Nephron progenitor cell (in vitro differentiated cells): ENCODE measurements around the gene IGSF9B.

ENCODE experiments used
- DNase-seq: peaks from one replicate; pipeline ENCODE4 v3.0.0; 2021
- H3K27ac Mint-ChIP-seq: 2 replicates; pipeline ENCODE4 v1.8.0; 2021; ENCODE audit warnings: mild to moderate bottlenecking, moderate library complexity, mixed read lengths
- H3K27me3 Mint-ChIP-seq: 2 replicates; pipeline ENCODE4 v1.8.0; 2021; ENCODE audit warnings: mild to moderate bottlenecking, low read depth, mixed read lengths; ENCODE audit not compliant: poor library complexity
- H3K36me3 Mint-ChIP-seq: 2 replicates; pipeline ENCODE4 v1.8.0; 2021; ENCODE audit warnings: low read depth, mixed read lengths
- H3K4me1 Mint-ChIP-seq: 2 replicates; pipeline ENCODE4 v1.8.0; 2021; ENCODE audit warnings: mixed read lengths
- H3K4me3 Mint-ChIP-seq: 2 replicates; pipeline ENCODE4 v1.8.0; 2021; ENCODE audit warnings: mild to moderate bottlenecking, moderate library complexity, mixed read lengths
- H3K9me3 Mint-ChIP-seq: 2 replicates; pipeline ENCODE4 v1.8.0; 2021; ENCODE audit warnings: mild to moderate bottlenecking, moderate library complexity, mixed read lengths
- TF ChIP-seq, protein P1 (sequence below): fragments of 200-600 bp; sonication (generic); IDR thresholded peaks from 2 replicates; pipeline ENCODE4 v1.5.0; 2021; ENCODE audit warnings: antibody characterized with exemption

IGSF9B gene

GRCh38 chr11:133903875-133904817 lies 52.6 kb downstream of the IGSF9B start:
- TF ChIP-seq, protein P1, sequence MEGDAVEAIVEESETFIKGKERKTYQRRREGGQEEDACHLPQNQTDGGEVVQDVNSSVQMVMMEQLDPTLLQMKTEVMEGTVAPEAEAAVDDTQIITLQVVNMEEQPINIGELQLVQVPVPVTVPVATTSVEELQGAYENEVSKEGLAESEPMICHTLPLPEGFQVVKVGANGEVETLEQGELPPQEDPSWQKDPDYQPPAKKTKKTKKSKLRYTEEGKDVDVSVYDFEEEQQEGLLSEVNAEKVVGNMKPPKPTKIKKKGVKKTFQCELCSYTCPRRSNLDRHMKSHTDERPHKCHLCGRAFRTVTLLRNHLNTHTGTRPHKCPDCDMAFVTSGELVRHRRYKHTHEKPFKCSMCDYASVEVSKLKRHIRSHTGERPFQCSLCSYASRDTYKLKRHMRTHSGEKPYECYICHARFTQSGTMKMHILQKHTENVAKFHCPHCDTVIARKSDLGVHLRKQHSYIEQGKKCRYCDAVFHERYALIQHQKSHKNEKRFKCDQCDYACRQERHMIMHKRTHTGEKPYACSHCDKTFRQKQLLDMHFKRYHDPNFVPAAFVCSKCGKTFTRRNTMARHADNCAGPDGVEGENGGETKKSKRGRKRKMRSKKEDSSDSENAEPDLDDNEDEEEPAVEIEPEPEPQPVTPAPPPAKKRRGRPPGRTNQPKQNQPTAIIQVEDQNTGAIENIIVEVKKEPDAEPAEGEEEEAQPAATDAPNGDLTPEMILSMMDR = no peak
- DNase-seq = no peak
- Mint-ChIP-seq H3K4me3 (no peak overlapping the region), H3K27me3 (peaks cover 2% of the 10 kb centered on the region), H3K36me3 (no peaks in the 10 kb centered on the region), H3K9me3 (no peaks in the 10 kb centered on the region), H3K27ac (no peak overlapping the region), H3K4me1 (peaks cover 14% of the 10 kb centered on the region)

DNA sequence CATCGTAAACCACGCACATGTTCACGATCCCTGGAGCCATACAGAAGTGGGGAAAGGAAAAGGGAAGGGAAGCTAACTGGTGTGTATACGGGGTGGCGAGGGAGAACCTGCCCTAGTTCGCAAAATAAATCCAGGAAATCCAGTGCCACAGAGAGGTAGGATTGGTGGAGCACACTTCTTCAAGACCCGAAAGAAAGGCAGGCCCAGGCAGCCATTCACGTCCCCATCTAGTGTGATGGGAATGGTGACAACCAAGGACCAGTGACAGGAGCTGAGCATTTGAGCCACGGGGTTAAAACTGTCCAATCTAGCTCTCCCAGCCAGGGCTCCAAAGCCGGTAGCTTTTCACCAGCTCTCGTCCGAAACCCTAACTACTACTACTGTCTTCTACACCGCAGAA lies 53.7 kb downstream of the IGSF9B start:
- Mint-ChIP-seq H3K4me1 (peaks cover 24% of the 10 kb centered on the region), H3K36me3 (no peaks in the 10 kb centered on the region), H3K27ac (no peak overlapping the region)

DNA sequence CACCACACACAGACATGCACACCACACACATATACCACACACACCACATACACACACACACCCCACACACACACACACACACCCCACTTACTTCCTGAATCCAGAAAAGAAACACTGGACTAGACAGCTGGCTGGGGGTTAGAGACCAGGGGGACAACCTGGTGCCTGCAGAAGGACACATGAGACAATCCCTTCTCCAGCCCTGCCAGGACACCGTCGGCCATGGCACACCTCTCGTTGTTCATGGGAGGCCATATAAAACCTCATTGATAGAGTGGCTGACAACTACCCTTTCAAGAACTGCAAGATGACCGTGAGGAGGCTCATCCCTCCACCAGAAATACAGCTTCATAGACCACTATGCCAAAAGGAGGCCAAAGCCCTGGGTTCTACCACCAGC lies 54.3 kb downstream of the IGSF9B start:
- Mint-ChIP-seq H3K27me3 (peaks cover 2% of the 10 kb centered on the region), H3K36me3 (no peaks in the 10 kb centered on the region), H3K4me1 (peaks cover 27% of the 10 kb centered on the region), H3K4me3 (no peak overlapping the region), H3K27ac (no peak overlapping the region), H3K9me3 (no peaks in the 10 kb centered on the region)
- TF ChIP-seq, protein P1 = no peak
- DNase-seq = no peak

More for the DNA sequence above, 53.7 kb downstream of the IGSF9B start:
- no peak for DNase-seq
- no peaks in the 10 kb centered on the region for H3K9me3 Mint-ChIP-seq
- H3K4me3 Mint-ChIP-seq = no peak overlapping the region
- peaks cover 2% of the 10 kb centered on the region for H3K27me3 Mint-ChIP-seq
- TF ChIP-seq, protein P1 = no peak

GRCh38 chr11:133901999-133902398 lies 54.8 kb downstream of the IGSF9B start:
- TF ChIP-seq, protein P1 = no peak
- no peaks in the 10 kb centered on the region for H3K9me3 Mint-ChIP-seq
- H3K4me1 Mint-ChIP-seq = peaks cover 27% of the 10 kb centered on the region
- H3K27ac Mint-ChIP-seq = no peak overlapping the region
- peaks cover under 1% of the 10 kb centered on the region for H3K27me3 Mint-ChIP-seq
- H3K4me3 Mint-ChIP-seq = no peak overlapping the region
- no peaks in the 10 kb centered on the region for H3K36me3 Mint-ChIP-seq
- no peak for DNase-seq

DNA sequence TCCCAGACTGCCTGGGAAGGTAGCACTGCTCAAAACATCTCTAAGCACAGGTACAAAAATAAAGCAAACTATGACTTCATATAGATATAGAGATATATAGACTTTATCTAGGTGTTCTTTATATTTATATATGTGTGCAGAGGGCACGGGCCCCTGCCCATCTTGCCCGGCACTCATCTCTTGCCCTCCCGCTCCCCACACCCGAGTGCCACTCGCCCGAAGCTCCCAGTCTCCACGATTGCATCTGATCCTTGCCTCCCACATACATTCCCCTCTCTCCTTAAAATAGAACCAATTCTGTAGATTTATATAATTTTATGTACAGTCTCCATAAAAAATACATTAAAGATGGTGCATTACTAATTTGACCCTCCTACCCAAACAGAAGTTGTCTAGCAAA lies 55.5 kb downstream of the IGSF9B start:
- H3K36me3 Mint-ChIP-seq = no peaks in the 10 kb centered on the region
- H3K27ac Mint-ChIP-seq = no peak overlapping the region
- DNase-seq = no peak
- no peaks in the 10 kb centered on the region for H3K9me3 Mint-ChIP-seq
- TF ChIP-seq, protein P1 = no peak
- peaks cover under 1% of the 10 kb centered on the region for H3K27me3 Mint-ChIP-seq
- H3K4me3 Mint-ChIP-seq = no peak overlapping the region
- H3K4me1 Mint-ChIP-seq = peaks cover 27% of the 10 kb centered on the region
